HG03175 (cell line): ENCODE measurements around the gene NRL.

ENCODE experiments used
- ATAC-seq: cut with Tn5 transposase; IDR thresholded peaks from one replicate; pipeline ENCODE4 v1.9.1; 2021; ENCODE audit warnings: mild to moderate bottlenecking, moderate library complexity; ENCODE audit not compliant: unreplicated experiment

Gene NRL

DNA sequence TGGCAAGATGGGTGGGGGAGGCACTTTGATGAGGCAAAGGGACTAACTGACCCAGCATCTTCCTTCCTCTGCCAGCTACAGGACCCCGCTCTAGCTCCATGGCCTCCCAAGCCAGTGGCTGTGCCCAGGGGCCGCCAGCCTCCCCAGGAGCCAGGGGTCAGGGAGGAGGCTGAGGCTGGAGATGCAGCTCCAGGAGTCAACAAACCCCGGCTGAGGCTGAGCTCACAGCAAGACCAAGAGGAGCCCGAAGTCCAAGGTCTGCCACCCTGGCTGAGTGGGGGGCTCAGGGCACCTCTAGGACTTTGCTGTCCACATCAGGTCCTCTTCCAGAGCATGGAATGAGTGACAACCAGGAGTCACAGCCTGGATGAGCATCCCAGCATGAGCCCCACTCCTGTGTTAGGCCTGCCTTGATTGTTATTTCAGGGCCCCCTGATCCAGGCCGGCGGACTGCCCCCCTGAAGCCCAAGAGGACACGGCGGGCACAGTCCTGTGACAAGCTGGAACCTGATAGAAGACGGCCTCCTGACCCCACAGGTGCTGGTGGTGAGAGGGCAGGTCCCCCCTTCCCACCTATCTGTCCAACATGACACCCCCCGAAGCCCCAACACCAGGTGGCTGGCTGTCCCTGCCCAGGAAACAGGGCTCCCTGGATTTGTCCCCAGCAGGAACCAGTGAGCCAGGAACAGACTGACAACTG lies 45.9 kb downstream of the NRL start:
- no peak for ATAC-seq

DNA sequence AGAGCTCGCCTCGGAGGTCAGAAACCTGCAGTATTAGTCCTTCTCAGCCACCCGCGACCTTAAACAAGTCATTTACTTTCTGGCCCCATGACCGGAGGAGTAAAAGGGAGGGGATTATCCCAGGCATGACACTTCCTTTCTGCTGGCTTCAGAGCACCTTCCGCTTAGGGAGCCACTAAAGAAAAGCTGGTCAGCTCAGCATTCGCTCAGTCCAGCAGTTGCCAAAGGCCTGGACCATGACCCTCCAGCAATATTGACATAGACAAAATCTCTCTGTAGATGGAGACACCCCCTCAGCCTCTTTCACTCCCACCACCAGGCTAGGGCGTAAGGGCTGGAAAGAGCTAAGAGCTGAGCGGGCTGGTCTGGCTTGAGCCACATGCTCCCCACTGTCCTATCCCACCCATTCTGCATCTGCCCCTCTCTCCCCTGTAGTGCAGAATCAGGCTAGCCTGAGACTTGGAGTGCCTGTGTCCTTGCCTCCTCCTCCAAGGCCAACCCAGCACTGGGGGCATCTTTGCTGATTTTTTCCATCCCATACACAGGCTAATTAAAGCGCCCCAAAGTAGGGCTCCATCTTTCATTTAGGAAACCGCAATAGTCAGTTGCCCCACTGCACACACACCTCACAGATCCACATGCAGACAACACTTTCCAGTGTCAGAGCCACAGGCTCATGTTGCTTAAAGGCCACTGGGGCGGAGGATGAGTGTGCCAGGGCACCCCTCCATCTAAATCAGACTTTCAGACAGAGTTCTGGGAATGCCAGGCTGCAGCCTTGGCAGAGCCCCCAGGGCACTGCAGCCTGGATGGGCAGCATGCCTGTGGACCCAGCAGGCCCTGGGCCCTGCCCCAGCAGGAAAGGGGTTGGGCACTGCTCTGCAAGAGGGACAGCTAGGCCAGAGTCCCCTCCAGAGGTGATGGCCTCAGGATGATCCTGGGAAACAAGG lies 47.3 kb downstream of the NRL start:
- no peak for ATAC-seq

DNA sequence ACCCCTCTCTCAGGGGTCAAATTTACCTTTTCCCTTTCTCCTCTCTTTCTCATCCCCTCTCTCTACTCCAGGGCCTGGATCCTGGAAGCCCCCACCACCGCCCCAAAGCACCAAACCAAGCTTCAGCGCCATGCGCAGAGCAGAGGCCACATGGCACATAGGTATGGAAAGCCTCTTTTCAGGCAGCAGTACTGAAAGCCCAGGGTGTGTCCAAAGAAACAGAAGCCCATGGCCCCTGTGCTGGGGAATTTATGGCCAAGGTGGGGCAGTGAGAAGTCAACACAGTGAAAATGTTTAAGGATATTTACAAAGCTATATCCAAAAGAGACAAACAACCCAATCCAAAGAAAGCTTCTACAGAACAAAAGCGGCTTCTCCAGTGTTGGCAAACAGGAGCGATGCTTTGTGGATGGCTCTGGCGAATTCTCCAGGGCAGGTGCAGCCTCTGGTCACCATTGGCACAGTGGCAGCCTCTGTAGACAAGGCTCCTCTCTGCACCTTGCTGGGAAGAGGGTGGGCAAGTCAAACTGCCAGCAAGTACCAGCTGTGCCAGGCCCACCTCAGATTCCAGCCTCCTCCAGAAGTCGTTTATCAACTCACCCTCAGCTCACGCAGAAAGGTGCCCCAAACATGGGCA lies 48.1 kb downstream of the NRL start:
- no peak for ATAC-seq

DNA sequence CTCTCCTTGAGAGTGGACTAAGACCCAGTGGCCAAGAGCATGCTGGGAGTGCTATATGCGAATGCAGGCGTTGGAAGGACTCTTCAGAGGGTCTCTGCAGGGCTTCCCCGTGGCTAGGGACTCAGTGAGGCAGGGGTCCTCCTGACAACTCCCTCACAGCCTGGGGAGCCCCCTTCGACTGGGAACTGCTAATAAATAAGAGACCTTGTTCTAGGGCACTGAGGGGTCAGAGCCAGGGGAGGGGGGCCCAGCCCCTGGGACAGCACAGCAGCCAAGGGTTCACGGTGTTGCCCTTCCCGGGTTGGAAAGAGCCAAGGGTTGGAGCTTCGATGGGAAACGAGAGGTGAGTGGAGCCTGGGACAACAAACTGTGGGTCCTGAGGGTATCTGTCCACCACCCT lies 49.3 kb downstream of the NRL start:
- ATAC-seq: no peak

DNA sequence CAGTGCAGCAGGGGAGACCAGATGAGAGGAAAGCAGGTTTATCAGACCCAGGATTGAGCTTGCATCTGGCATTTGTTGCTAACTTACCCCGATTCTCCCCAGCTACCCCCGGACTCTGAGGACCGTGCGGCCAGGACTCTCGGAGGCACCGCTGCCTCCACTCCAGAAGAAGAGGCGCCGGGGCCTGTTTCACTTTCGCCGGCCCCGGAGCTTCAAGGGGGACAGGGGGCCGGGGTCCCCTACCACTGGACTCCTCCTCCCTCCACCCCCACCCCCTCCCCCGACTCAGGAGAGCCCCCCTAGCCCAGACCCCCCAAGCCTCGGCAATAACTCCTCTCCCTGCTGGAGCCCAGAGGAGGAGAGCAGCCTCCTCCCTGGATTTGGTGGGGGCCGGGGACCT lies 49.9 kb downstream of the NRL start:
- no peak for ATAC-seq

DNA sequence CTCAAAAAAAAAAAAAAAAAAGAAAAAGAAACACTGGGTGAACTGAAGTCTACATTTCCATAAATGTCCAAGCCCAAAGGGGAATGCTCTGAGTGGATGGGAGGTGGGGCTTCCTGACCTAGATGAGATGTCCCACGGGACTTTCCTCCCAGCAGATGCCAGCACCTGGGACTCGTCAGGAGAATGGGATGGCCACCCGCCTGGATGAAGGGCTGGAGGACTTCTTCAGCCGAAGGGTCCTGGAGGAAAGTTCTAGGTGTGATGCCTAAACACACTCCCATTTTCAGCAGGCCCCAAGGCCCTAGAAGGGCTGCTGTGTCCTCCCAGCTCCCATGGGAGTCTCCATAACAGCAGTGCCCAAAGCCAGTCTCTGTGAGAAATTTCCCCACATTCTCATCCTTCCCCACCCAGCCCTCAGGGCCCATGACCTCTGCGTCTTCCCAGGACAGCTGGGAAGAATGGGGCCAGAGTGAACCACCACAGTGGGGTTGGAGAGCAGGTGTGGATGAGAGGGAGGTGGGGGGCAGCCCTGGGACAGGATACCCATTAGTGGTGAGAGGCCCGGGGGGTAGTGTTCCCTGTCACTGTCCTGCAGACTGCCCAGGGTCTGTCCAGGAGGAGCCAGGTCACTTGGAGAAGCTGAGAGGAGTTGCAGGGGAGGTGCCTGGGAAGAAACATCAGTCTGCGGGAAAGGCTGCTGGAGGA lies 50.5 kb downstream of the NRL start:
- no peak for ATAC-seq

DNA sequence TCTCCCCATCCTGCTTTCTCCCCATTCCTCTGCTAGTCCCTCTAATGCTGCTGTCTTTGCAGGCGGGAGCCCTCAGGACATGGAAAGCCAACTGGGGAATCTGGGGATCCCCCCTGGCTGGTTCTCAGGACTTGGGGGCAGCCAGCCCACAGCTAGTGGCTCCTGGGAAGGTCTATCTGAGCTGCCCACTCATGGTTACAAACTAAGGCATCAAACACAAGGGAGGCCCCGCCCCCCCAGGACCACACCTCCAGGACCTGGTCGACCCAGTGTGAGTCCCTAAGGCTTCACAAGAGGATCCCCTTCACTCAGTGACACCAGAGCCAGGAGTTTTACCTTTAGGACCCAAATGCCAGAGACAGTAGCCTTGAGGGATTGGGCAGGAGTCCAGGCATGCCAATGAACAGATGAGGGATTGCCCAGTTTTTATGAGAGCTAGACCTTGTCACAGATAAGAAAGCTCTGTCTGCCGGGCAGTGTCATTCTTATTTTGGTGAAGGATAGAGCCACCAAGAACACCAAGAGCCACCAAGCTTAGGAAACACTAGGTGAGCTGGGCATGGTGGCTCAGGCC lies 51.4 kb downstream of the NRL start:
- no peak for ATAC-seq

DNA sequence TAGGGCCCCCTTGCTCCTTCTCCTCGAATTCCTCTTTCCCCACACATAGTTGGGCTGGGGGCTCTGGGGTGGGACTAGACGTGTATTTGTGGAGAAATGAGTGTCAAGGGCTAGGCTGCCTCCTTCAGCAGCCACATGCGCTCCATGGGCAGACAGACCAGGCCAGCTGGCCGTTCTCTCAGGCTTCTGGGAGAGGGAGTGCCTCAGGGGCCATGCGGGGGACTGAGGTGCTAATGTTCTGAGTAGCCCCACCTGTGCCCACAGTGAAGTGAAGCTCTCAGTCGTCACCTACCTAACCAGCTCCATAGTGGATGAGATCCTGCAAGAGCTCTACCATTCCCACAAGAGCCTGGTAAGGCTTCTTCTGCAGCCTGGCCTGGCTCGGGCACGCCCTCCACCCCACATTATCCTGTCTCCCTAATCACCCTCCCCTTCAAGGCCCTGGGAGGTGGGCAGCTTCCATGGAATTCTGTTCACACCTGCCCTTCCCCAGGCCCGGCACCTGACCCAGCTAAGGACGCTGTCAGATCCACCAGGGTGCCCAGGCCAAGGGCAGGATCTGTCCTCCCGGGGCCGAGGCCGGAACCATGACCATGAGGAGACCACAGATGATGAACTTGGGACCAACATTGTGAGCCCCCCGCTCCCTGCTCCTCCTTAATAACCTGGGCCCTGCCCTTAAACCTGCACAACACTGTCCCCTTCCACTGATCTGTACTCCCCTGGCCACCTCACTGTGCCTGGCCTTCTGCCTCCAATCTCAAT lies 52.4 kb downstream of the NRL start:
- ATAC-seq: no peak

DNA sequence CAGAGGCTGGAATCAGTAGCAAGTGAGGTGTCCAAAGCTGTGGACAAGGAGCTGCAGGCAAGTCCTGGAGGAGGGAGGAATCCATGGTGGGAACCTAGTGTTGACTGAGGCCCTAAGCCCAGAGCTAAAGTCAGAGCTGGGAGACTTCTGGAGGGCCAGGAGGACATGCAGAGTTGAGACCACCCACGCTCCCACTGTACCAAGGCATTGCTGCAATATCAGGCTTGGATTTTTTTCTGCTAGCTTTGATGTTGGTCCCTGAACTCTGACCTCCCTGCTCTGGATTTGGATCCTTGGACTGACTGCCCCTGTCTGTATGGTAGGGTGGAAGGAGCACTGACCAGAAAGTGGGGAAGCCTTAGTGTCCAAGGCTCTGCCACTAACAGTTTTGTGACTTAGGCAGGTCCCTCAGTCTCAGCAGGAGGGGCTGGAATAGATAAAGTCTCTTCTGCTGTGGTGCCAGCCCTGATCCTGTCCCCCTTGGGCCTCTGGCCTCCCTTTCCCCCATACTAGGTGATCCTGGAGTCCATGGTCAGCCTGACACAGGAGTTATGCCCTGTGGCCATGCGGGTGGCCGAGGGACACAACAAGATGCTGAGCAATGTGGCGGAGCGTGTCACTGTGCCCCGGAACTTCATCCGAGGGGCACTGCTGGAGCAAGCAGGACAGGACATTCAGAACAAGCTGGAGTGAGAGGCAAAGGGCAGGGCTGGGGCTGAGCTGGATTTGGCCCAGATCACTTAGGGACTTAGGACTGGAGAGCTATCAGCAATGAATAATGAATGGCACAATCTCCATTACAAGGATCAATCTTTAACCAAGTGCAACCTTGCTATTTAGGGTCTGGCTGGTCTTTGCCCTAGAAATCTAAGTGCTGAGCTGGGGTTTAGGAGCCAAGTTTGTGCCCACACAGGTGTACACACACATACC lies 53.5 kb downstream of the NRL start:
- ATAC-seq: no peak

DNA sequence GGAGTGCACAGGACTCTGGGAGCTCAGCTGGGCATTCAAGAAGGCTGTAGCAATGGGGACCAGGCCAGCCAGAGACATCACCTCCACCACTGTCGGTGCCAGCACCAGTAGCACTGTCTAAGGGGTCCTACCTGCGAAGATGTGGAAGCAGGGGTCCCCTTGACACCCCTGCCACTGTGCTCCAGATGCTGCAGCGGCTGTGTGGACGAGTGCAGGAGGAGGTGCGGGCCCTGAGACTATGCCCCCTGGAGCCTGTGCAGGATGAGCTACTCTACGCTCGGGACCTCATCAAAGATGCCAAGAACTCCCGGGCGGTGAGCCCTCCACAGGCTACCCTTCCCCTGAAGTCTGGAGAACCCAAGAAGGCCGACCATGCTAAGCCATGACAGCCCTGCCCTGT lies 54.3 kb downstream of the NRL start:
- ATAC-seq: no peak

DNA sequence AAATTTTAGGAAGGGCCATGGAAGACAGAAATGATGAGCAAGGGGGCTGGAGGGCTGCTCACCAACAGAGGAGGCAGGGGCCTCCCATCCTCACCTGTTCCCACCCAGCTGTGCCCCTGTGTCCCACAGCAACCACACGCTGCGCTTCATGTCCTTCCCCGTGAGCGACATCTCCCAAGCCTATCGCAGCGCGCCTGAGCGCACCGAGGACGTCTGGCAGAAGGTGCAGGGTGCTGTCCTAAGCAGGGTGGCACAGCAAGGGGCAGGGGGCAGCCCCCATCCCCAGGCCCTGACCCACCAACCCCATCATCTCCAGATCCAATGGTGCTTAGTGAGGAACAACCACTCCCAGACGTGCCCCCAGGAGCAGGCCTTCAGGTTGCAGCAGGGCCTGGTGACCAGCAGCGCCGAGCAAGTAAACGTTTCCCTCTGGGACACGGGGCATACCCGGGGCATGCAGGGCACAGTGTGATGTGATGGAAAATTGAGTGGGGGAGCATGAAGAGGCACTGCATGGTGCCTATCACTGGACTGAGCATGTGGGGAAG lies 54.8 kb downstream of the NRL start:
- no peak for ATAC-seq

DNA sequence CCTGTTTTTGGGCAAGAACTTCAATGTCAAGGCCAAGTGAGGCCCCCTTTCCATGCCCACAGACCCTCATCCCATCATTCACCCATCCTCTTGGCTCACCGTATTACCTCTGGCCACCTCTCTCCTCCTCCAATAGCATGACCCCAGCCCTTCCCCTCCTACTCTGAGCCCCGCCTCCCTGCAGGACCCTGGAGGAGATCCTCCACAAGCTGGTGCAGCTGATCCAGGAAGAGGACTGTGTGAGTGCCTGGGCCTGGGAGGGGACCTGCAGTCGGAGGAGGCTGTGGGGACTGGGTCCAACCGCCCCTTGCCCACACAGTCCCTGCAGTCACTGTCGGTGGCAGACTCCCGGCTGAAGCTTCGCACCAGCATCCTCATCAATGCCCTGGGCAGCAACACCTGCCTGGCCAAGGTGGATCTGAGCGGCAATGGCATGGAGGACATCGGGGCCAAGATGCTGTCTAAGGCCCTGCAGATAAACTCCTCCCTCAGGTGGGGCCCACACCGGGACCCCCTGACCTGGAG lies 55.7 kb downstream of the NRL start:
- ATAC-seq: no peak

DNA sequence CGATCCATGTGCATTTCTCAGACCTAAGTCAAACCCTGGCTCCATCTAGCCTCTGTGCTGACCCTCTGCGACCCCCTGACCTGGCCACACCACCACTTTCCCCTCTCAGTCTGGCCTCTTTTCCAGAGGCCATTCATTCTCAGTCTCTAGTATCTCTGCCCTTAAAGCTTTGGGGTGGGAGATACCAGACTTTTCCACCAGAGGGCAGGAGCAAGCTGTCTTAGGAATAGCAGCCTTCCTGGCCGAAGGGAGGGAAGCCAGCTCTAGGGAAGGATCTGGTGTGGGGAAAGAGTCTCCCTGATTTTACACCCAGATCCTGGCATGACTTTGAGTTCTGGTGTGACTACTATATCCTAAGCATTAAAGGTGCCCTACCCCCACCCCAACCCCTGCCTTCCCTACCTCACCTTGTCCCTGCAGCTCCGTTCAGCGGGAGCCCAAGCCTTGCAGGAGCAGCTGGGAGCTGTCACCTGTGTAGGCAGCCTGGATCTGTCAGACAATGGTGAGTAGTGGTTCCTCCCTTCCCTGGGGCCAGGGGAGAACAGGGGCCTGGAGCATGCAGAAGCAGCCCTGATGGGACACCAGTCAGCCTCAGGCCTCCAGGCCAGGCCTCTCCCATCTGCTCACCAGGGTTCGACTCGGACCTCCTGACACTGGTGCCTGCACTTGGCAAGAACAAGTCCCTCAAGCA lies 56.3 kb downstream of the NRL start:
- ATAC-seq: peak; percentile 54

DNA sequence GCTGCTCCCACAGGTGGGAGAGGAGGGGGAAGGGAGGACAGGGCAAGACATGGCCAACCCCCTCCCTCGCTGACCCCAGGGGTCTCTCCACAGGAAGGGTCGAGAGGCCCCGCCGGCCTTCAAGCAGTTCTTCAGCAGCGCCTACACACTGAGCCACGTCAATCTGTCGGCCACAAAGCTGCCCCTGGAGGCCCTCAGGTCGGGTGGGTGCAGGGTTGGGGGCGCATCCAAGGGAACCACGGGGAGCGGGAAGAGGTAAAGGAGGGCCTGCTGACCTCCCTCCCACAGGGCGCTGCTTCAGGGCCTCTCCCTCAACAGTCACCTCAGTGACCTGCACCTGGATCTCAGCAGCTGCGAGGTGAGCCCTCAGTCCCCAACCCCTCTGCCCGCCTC lies 56.9 kb downstream of the NRL start:
- ATAC-seq: no peak

DNA sequence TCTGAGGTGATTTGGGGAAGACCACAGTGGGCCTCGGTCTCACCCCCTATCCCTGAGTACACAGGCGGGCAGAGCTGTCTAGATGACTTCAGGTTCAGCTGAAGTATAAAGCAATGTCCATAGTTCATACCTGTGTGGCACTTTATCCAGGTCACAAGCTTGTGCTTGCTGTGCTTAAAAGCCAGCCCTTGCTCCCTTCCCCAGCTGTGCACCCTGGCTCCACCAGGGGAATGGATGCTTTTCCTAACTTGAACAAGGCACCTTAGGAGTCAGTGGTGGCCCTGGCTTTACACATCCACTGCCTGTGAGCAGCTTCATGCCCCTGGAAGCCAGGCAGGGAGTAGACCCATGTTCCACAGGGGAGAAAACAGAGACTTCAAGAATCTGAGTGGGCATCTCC lies 57.5 kb downstream of the NRL start:
- ATAC-seq: no peak

DNA sequence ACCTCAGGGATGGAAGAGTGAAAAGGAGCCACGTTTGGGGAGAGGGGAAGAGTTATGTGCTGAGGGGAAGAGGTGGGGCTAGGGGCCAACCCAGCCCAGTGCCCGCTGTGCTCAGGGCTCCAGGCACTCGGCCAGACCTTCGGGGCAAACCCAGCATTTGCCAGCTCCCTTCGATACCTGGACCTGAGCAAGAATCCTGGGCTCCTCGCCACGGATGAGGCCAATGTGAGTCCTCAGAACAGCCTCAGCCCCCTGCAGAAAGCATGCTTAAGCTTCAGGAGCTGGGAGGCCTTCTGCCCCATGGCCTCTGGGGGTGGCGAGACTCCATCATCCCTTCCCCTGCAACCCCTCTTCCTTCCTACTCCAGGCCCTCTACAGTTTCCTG lies 58.0 kb downstream of the NRL start:
- ATAC-seq: no peak

DNA sequence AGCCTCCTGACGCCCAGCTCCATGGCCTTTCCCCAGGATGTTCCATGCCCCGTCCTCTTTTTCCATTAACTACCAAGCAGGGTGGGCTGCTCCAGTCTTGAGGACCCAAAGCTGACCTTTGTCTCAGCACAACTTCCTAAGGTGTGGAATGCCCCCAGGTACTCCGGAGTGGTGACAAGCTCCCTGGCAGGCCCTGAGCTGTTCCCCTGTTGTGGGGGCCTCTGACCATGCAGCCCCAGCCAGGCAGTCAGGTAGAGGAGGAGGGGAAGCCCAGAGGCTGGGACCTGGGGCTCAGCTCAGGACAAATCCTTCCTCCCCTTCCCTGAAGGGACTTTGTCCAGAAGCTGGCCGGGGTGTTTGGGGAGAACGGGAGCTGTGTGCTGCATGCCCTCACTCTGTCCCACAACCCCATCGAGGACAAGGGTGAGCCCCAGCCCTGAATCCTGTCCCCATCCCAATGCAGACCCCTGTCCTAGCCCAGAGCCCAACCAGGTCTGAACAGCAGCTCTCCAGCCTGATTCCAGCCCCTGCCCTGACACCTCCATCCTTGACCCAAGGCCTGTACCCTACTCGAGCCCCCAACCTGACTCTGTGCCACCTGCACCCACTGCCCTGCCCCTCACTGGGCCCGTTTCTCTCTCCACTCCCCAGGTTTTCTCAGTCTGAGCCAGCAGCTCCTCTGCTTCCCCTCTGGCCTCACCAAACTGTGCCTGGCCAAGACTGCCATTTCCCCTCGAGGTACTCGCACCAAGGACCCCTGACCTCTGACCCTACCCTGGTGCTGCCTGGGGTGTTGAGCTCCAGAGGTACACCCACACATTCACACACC lies 58.6 kb downstream of the NRL start:
- no peak for ATAC-seq
